ENCODE results near the gene OTUD3.
"Not testable (repeated sequence)": the region's sequence is repeated elsewhere in the genome, so short reads cannot be mapped to it uniquely, and the experiment has no call there.

The OTUD3 gene

GRCh38 chr1:19846338-19846737 lies 35.9 kb upstream of the OTUD3 start:
- H3K4me3 ChIP-seq (ENCODE audit: low read depth, low read length) = no peak overlapping the region
- no peak for TF ChIP-seq CTCF (IDR thresholded peaks at IDR 0.05; ENCODE audit: low read depth, low read length, missing control alignments)
- DNase-seq (ENCODE audit: low read depth) = no peak
- in situ Hi-C loops (cut with HindIII; ENCODE audit: low sequenced_read_pairs) = no loop called here

- H3K4me3 ChIP-seq (ENCODE audit: low read depth, low read length); in situ Hi-C loops (cut with HindIII; ENCODE audit: low sequenced_read_pairs): not testable (repeated sequence)
These were observed 34.9 kb upstream of the OTUD3 start for GRCh38 chr1:19847334-19847733.

DNA sequence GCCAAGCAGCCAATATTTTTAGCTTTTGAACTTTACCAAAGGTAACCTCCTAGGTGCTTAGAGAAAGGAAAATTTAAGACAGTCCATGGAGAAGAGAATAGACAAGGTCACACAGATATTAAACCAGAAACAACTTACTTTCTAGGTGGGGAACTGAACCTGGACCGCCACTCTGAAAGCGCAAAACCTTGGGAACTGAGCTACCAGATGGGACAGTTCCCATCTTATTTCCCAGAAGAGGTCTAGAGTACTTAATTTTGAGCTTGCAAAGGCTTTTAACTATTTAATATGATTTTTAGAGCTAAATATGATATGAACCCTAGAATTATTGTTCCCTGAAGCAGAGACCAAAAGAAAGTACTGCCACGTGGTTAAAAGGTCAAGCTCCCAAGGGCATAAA lies 32.9 kb upstream of the OTUD3 start:
- DNase-seq (ENCODE audit: low read depth); H3K4me3 ChIP-seq (ENCODE audit: low read depth, low read length); in situ Hi-C loops (cut with HindIII; ENCODE audit: low sequenced_read_pairs): not testable (repeated sequence)

More at GRCh38 chr1:19847334-19847733, 34.9 kb upstream of the OTUD3 start:
- not testable (repeated sequence) for DNase-seq (ENCODE audit: low read depth)

DNA sequence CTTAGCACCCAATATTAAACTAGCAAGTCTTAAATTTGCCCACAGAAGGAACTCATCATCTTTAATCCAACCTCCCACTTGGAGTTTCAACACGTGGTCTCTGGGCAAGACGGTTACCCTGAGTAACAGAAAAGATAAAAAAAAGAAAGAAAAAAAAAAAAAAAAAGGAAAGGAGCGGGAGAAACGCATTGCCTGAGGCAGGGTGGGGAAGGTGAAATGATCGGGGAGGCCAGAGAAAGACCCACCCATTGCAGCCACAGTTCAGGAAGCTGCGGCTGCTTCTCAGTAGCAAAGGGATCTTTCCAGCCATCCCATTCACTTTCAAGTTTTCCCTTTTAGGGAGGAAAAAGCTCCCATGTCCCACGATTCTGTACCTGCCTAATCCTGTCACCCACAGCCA lies 32.0 kb upstream of the OTUD3 start:
- TF ChIP-seq CTCF (IDR thresholded peaks at IDR 0.05; ENCODE audit: low read depth, low read length, missing control alignments) = no peak
- no peak overlapping the region for H3K4me3 ChIP-seq (ENCODE audit: low read depth, low read length)
- in situ Hi-C loops (cut with HindIII; ENCODE audit: low sequenced_read_pairs) = loop anchor here (5.0 kb wide), 1 partner anchor 38 kb away; no protein-coding TSS in a partner anchor
- no peak for DNase-seq (ENCODE audit: low read depth)

GRCh38 chr1:19852036-19852435 lies 30.2 kb upstream of the OTUD3 start:
- in situ Hi-C loops (cut with HindIII; ENCODE audit: low sequenced_read_pairs) = loop anchor here (5.0 kb wide), 1 partner anchor 40 kb away; no protein-coding TSS in a partner anchor
- no peak for TF ChIP-seq CTCF (IDR thresholded peaks at IDR 0.05; ENCODE audit: low read depth, low read length, missing control alignments)
- DNase-seq (ENCODE audit: low read depth) = peak; percentile 9
- H3K4me3 ChIP-seq (ENCODE audit: low read depth, low read length) = no peak overlapping the region

DNA sequence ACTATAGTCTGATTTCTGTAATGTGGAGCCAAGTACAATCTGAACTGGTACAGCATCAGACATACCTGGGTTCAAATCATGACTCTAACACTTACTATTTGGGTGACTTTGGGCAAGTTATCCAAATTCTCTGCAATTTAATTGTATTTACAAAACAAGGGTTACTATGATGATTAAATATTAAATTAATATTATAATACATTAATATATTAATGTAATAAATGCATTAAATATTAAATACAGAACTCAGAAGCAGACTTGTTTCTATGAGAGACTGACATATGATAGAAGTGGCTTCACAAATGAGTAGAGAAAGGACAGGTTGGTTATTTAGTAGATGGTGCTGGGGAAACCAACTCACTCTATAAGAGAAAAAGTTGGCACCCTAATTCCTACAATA lies 27.3 kb upstream of the OTUD3 start:
- no peak for DNase-seq (ENCODE audit: low read depth)
- in situ Hi-C loops (cut with HindIII; ENCODE audit: low sequenced_read_pairs) = loop anchor here (5.0 kb wide), 1 partner anchor 43 kb away; no protein-coding TSS in a partner anchor
- no peak for TF ChIP-seq CTCF (IDR thresholded peaks at IDR 0.05; ENCODE audit: low read depth, low read length, missing control alignments)
- no peak overlapping the region for H3K4me3 ChIP-seq (ENCODE audit: low read depth, low read length)

DNA sequence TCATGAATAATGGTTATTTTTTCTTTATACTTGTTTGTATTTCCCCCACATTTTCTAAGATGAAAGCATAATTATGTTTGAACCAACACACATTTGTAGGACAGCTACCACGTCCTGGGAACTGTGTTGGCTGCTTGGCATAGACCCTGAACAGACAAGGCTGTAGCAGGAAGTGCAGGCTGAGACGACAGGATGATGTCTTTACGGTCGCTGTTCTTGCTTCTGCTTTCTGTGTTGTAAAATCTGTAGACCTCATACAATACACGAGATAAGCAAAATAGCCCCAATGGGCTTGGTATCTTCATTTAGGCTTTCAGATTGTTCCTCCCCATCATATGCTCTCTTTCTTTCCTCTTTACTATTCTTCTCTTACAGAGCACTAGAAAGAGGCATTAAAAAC lies 23.3 kb upstream of the OTUD3 start:
- no peak overlapping the region for H3K4me3 ChIP-seq (ENCODE audit: low read depth, low read length)
- no peak for DNase-seq (ENCODE audit: low read depth)
- in situ Hi-C loops (cut with HindIII; ENCODE audit: low sequenced_read_pairs) = no loop called here
- no peak for TF ChIP-seq CTCF (IDR thresholded peaks at IDR 0.05; ENCODE audit: low read depth, low read length, missing control alignments)

DNA sequence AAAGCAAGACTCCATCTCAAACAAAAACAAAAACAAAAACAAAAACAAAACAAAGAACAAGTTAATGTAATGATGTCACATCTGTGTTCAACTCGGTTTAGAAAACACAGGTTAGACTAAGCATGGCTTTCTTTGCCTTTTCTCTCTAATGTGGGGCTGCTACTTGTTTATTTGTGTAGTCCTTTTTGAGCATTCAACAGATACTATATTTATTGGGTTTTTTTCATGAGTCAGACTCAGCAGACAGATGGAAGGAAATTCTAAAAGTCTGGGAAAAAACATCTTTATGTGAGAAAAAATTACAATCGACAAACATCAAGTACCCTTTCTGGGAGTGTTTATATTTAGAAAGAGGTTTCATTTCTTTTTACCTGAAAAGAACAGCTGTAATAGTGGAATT lies 22.3 kb upstream of the OTUD3 start:
- no peak for DNase-seq (ENCODE audit: low read depth)
- no peak for TF ChIP-seq CTCF (IDR thresholded peaks at IDR 0.05; ENCODE audit: low read depth, low read length, missing control alignments)
- no peak overlapping the region for H3K4me3 ChIP-seq (ENCODE audit: low read depth, low read length)
- in situ Hi-C loops (cut with HindIII; ENCODE audit: low sequenced_read_pairs) = no loop called here
